ENCODE data around the gene LMBRD1.

- TF ChIP-seq, protein P1, sequence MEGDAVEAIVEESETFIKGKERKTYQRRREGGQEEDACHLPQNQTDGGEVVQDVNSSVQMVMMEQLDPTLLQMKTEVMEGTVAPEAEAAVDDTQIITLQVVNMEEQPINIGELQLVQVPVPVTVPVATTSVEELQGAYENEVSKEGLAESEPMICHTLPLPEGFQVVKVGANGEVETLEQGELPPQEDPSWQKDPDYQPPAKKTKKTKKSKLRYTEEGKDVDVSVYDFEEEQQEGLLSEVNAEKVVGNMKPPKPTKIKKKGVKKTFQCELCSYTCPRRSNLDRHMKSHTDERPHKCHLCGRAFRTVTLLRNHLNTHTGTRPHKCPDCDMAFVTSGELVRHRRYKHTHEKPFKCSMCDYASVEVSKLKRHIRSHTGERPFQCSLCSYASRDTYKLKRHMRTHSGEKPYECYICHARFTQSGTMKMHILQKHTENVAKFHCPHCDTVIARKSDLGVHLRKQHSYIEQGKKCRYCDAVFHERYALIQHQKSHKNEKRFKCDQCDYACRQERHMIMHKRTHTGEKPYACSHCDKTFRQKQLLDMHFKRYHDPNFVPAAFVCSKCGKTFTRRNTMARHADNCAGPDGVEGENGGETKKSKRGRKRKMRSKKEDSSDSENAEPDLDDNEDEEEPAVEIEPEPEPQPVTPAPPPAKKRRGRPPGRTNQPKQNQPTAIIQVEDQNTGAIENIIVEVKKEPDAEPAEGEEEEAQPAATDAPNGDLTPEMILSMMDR (IDR thresholded peaks at IDR 0.05): no peak
- TF ChIP-seq GATA2 (CRISPR knock-in tag; IDR thresholded peaks at IDR 0.05) (no peak), TAF1 (IDR thresholded peaks at IDR 0.05; ENCODE audit: borderline replicate concordance, low read depth, low read length) (no peak), POLR2AphosphoS5 (IDR thresholded peaks at IDR 0.05; ENCODE audit: low read depth, low read length) (no peak), EP300 (IDR thresholded peaks at IDR 0.05; ENCODE audit: borderline replicate concordance in 1 of 2, low read depth in 1 of 2, low read length in 1 of 2) (no peak), ELF1 (IDR thresholded peaks at IDR 0.05) (no peak)
- TF ChIP-seq, protein P2, sequence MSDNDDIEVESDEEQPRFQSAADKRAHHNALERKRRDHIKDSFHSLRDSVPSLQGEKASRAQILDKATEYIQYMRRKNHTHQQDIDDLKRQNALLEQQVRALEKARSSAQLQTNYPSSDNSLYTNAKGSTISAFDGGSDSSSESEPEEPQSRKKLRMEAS (IDR thresholded peaks at IDR 0.05; ENCODE audit: low read depth): no peak
Measured at GRCh38 chr6:69696273-69696672, 100.5 kb downstream of the LMBRD1 start.
